HEK293 (cell line): ENCODE results near the gene SPIRE1.
"Not testable (repeated sequence)": the region's sequence is repeated elsewhere in the genome, so short reads cannot be mapped to it uniquely, and the experiment has no call there.

Source experiments
- CTCF ChIA-PET: fragments of 350-600 bp; formaldehyde crosslinking; extraction: SDS; loops from one replicate; lab custom pipeline; 2021; ENCODE audit warnings: antibody characterized with exemption; lab: Yijun Ruan, JAX
- POLR2A ChIA-PET: fragments of 300-600 bp; formaldehyde crosslinking; extraction: SDS; loops from one replicate; lab custom pipeline; 2020; ENCODE audit warnings: antibody characterized with exemption, inconsistent platforms; lab: Yijun Ruan, JAX
- H3K27ac ChIP-seq: fragments of 200-500 bp; sonication (Bioruptor generic); 2 replicates; pipeline ENCODE4 v1.5.1; 2014; ENCODE audit warnings: low read depth, low read length, control low read depth, inconsistent platforms; ENCODE audit errors: extremely low read depth
- H3K36me3 ChIP-seq, 2 experiments: fragments of 200-500 bp in 1 of 2; sonication (Bioruptor generic) in 1 of 2; 1 replicate in 1 of 2; 2 replicates in 1 of 2; pipeline ENCODE4 v1.5.1; 2014 to 2017; ENCODE audit warnings: inconsistent platforms in 2 of 2, low read length in 2 of 2; ENCODE audit not compliant: control insufficient read depth in 2 of 2, insufficient read depth in 1 of 2
- H3K4me1 ChIP-seq: fragments of 200-500 bp; sonication (Bioruptor generic); 2 replicates; pipeline ENCODE4 v1.5.1; 2014; ENCODE audit warnings: mild to moderate bottlenecking, low read length, inconsistent platforms; ENCODE audit not compliant: control insufficient read depth, insufficient read depth
- H3K4me3 ChIP-seq: 2 replicates; pipeline ENCODE4 v1.5.1; 2011; ENCODE audit warnings: low read depth, mild to moderate bottlenecking, control low read depth, low read length, moderate library complexity
- H3K9me3 ChIP-seq: fragments of 200-500 bp; sonication (Bioruptor generic); 2 replicates; pipeline ENCODE4 v1.5.1; 2014; ENCODE audit warnings: low read depth, low read length, inconsistent platforms; ENCODE audit not compliant: control insufficient read depth, insufficient read depth
- GLI4 ChIP-seq: fragments of 450-650 bp; formaldehyde crosslinking; IDR thresholded peaks from 2 replicates; pipeline ENCODE4 v1.5.1; 2016; ENCODE audit warnings: missing biosample characterization, missing genetic modification characterization
- SCRT2 ChIP-seq: fragments of 450-650 bp; formaldehyde crosslinking; IDR thresholded peaks from 2 replicates; pipeline ENCODE4 v1.5.1; 2016; ENCODE audit warnings: missing biosample characterization, missing genetic modification characterization
- SP7 ChIP-seq: fragments of 450-650 bp; formaldehyde crosslinking; IDR thresholded peaks from 2 replicates; pipeline ENCODE4 v1.5.1; 2016; ENCODE audit warnings: missing biosample characterization, missing genetic modification characterization
- ZBTB20 ChIP-seq: fragments of 450-650 bp; formaldehyde crosslinking; IDR thresholded peaks from 2 replicates; pipeline ENCODE4 v1.5.1; 2016; ENCODE audit warnings: missing biosample characterization, missing genetic modification characterization
- ZFP37 ChIP-seq: fragments of 450-650 bp; formaldehyde crosslinking; IDR thresholded peaks from 2 replicates; pipeline ENCODE4 v1.5.1; 2016; ENCODE audit warnings: missing biosample characterization, missing genetic modification characterization
- ZIC2 ChIP-seq: fragments of 450-650 bp; formaldehyde crosslinking; IDR thresholded peaks from 2 replicates; pipeline ENCODE4 v1.5.1; 2016; ENCODE audit warnings: missing biosample characterization, missing genetic modification characterization
- ZNF146 ChIP-seq: fragments of 450-650 bp; formaldehyde crosslinking; IDR thresholded peaks from 2 replicates; pipeline ENCODE4 v1.5.1; 2016; ENCODE audit warnings: missing biosample characterization, missing genetic modification characterization
- ZNF221 ChIP-seq: fragments of 450-650 bp; formaldehyde crosslinking; IDR thresholded peaks from 2 replicates; pipeline ENCODE4 v1.5.1; 2017; ENCODE audit warnings: missing biosample characterization, missing genetic modification characterization, borderline replicate concordance
- ZNF292 ChIP-seq: fragments of 450-650 bp; formaldehyde crosslinking; IDR thresholded peaks from 2 replicates; pipeline ENCODE4 v1.5.1; 2016; ENCODE audit warnings: low read depth, missing biosample characterization, missing genetic modification characterization, borderline replicate concordance
- ZNF391 ChIP-seq: fragments of 450-650 bp; formaldehyde crosslinking; IDR thresholded peaks from 2 replicates; pipeline ENCODE4 v1.5.1; 2016; ENCODE audit warnings: low read depth, missing biosample characterization, missing genetic modification characterization, borderline replicate concordance
- ZNF529 ChIP-seq: fragments of 450-650 bp; formaldehyde crosslinking; IDR thresholded peaks from 2 replicates; pipeline ENCODE4 v1.5.1; 2017; ENCODE audit warnings: missing genetic modification characterization, missing biosample characterization; ENCODE audit not compliant: insufficient replicate concordance
- ZNF544 ChIP-seq: fragments of 450-650 bp; formaldehyde crosslinking; IDR thresholded peaks from 2 replicates; pipeline ENCODE4 v1.5.0; 2017; ENCODE audit warnings: missing biosample characterization, missing genetic modification characterization
- ZNF571 ChIP-seq: fragments of 450-650 bp; formaldehyde crosslinking; IDR thresholded peaks from 2 replicates; pipeline ENCODE4 v1.5.0; 2017; ENCODE audit warnings: missing biosample characterization, missing genetic modification characterization
- ZNF623 ChIP-seq: fragments of 450-650 bp; formaldehyde crosslinking; IDR thresholded peaks from 2 replicates; pipeline ENCODE4 v1.5.1; 2016; ENCODE audit warnings: missing biosample characterization, missing genetic modification characterization
- ZNF624 ChIP-seq: fragments of 450-650 bp; formaldehyde crosslinking; IDR thresholded peaks from 2 replicates; pipeline ENCODE4 v1.5.1; 2017; ENCODE audit warnings: missing biosample characterization, missing genetic modification characterization
- TF ChIP-seq, protein P1 (sequence below): fragments of 450-650 bp; formaldehyde crosslinking; IDR thresholded peaks from 2 replicates; pipeline ENCODE4 v1.5.1; 2016; ENCODE audit warnings: missing biosample characterization, missing genetic modification characterization
- TF ChIP-seq, protein P2 (sequence below): fragments of 450-650 bp; formaldehyde crosslinking; IDR thresholded peaks from 2 replicates; pipeline ENCODE4 v1.5.1; 2016; ENCODE audit warnings: missing biosample characterization, missing genetic modification characterization
- TF ChIP-seq, protein P3 (sequence below): fragments of 450-650 bp; formaldehyde crosslinking; conservative IDR thresholded peaks from 2 replicates; pipeline ENCODE4 v1.5.1; 2016; ENCODE audit warnings: low read depth, missing biosample characterization, missing genetic modification characterization
- TF ChIP-seq, protein P4 (sequence below): fragments of 450-650 bp; formaldehyde crosslinking; IDR thresholded peaks from 2 replicates; pipeline ENCODE4 v1.5.1; 2017; ENCODE audit warnings: missing biosample characterization, missing genetic modification characterization

SPIRE1 gene

DNA sequence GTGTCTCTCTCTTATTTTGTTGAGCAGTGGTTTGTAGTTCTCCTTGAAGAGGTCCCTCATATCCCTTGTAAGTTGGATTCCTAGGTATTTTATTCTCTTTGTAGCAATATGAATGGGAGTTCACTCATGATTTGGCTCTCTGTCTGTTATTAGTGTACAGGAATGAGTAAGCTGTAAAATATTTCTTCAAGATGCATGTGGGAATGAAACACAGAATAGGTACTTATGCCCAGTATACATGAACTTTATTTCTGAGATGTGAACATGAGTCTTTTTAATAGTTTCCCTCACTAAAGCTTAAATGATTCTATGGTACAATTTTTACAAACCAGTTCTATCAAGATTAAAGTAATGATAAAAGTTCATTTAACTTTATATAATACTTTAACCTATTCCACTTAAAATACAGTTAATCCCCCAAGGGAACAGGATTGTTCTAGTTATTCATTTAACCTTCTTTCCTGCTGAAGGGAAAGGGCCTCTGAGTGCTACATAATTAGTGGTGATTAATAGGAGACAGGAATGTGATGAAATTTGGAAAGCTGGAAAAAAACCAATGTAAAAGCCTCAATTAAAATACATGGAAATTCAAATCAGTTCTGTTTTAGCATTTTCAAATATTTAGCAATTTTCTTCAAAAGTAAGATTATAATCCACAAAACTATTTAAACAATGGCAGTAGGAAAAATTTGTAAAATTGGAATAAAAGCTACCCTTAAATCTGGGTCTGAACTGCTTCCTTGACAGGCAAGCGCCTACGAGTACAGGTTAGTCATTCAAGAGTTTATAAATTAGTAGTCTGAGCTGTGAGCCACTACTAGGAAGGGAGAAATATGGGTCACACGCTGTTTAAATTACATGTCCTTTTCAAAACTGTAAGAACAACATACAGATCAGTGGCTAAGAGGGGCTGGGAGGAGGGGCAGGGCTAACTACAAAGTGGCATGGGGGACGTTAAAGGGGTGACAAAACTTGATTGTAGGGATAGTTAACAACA, 28.9 kb downstream of the SPIRE1 start:
- Histone ChIP-seq H3K9me3 (no peaks in the 10 kb centered on the region), H3K4me1 (peaks cover 6% of the 10 kb centered on the region), H3K27ac (no peak overlapping the region)
- ChIA-PET CTCF (interaction anchor here (1.0 to 1.5 kb wide), 2 partner anchors 14 to 29 kb away, joined by 3 to 4 read pairs; partner anchors contain the start of gene SPIRE1), POLR2A (no interaction called here)
- TF ChIP-seq SP7 (tag by site-specific recombination) = peak; percentile 47; the same call in 1 of the 2 replicates
- TF ChIP-seq ZNF623 = no peak
- TF ChIP-seq, all 188 proteins: peak for 1
- peaks cover 0 to 3% of the 10 kb centered on the region in 2 experiments; a peak in 1 of 3 replicates for H3K36me3 ChIP-seq
- no peak overlapping the region for H3K4me3 ChIP-seq

DNA sequence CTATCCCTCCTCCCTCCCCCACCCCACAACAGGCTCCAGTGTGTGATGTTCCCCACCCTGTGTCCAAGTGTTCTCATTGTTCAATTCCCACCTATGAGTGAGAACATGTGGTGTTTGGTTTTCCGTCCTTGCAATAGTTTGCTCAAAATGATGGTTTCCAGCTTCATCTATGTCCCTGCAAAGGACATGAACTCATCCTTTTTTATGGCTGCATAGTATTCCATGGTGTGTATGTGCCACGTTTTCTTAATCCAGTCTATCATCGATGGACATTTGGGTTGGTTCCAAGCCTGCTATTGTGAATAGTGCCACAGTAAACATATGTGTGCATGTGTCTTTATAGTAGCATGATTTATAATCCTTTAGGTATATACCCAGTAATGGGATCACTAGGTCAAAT, 30.7 kb downstream of the SPIRE1 start:
- H3K9me3 ChIP-seq, H3K36me3 ChIP-seq, H3K27ac ChIP-seq, H3K4me3 ChIP-seq, POLR2A ChIA-PET, CTCF ChIA-PET, H3K4me1 ChIP-seq: not testable (repeated sequence)
- TF ChIP-seq, protein P1, sequence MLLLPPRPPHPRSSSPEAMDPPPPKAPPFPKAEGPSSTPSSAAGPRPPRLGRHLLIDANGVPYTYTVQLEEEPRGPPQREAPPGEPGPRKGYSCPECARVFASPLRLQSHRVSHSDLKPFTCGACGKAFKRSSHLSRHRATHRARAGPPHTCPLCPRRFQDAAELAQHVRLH (tag by site-specific recombination) = 0 out of 2 replicates have a peak, but pooled peaks have one; percentile 27
- TF ChIP-seq, protein P2, sequence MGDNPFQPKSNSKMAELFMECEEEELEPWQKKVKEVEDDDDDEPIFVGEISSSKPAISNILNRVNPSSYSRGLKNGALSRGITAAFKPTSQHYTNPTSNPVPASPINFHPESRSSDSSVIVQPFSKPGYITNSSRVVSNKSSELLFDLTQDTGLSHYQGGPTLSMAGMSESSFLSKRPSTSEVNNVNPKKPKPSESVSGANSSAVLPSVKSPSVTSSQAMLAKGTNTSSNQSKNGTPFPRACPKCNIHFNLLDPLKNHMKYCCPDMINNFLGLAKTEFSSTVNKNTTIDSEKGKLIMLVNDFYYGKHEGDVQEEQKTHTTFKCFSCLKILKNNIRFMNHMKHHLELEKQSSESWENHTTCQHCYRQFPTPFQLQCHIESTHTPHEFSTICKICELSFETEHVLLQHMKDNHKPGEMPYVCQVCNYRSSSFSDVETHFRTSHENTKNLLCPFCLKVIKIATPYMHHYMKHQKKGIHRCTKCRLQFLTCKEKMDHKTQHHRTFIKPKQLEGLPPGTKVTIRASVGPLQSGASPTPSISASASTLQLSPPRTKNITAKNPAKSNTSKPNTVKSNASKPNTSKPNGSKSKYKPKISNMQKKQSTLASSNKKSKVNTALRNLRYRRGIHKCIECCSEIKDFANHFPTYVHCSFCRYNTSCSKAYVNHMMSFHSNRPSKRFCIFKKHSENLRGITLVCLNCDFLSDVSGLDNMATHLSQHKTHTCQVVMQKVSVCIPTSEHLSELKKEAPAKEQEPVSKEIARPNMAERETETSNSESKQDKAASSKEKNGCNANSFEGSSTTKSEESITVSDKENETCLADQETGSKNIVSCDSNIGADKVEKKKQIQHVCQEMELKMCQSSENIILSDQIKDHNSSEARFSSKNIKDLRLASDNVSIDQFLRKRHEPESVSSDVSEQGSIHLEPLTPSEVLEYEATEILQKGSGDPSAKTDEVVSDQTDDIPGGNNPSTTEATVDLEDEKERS (tag by site-specific recombination) = peak; percentile 70; the same call in 1 of the 2 replicates
- TF ChIP-seq ZNF146 (tag by site-specific recombination) = peak; percentile 85

DNA sequence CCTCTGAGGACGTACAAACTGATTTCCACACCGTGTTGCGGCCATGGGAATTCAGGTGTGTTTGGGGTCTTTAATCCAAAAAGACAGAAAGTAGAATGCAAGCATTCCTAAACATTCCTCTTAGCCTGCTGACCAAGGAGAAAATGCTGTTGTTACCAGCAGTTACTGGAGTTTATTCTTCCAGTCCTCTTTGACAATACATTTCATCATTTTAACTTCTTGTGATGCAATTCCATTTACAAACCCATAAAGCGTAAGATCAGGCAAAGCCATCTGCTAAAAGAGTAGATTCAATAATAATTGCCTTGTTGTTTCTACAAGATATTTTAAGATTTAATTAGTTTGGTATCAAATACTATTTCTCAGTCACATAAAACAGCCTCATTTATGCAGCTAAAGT, 32.7 kb downstream of the SPIRE1 start:
- Histone ChIP-seq H3K4me3 (no peak overlapping the region), H3K27ac (no peak overlapping the region), H3K9me3 (no peaks in the 10 kb centered on the region), H3K4me1 (peaks cover 6% of the 10 kb centered on the region), H3K36me3 (no peaks in the 10 kb centered on the region; a peak in 1 of 3 replicates)
- POLR2A ChIA-PET = no interaction called here
- CTCF ChIA-PET = no interaction called here
- TF ChIP-seq ZBTB20 (tag by site-specific recombination) (no peak), GLI4 (tag by site-specific recombination) (no peak), ZNF292 (no peak), ZNF146 (tag by site-specific recombination) (no peak), ZNF391 (tag by site-specific recombination) (no peak), ZNF529 (tag by site-specific recombination) (no peak), ZNF221 (no peak), ZFP37 (tag by site-specific recombination) (no peak), ZNF571 (tag by site-specific recombination) (no peak), ZNF624 (tag by site-specific recombination) (no peak), ZIC2 (tag by site-specific recombination) (no peak), ZNF544 (no peak), SCRT2 (tag by site-specific recombination) (no peak)
- TF ChIP-seq, protein P3, sequence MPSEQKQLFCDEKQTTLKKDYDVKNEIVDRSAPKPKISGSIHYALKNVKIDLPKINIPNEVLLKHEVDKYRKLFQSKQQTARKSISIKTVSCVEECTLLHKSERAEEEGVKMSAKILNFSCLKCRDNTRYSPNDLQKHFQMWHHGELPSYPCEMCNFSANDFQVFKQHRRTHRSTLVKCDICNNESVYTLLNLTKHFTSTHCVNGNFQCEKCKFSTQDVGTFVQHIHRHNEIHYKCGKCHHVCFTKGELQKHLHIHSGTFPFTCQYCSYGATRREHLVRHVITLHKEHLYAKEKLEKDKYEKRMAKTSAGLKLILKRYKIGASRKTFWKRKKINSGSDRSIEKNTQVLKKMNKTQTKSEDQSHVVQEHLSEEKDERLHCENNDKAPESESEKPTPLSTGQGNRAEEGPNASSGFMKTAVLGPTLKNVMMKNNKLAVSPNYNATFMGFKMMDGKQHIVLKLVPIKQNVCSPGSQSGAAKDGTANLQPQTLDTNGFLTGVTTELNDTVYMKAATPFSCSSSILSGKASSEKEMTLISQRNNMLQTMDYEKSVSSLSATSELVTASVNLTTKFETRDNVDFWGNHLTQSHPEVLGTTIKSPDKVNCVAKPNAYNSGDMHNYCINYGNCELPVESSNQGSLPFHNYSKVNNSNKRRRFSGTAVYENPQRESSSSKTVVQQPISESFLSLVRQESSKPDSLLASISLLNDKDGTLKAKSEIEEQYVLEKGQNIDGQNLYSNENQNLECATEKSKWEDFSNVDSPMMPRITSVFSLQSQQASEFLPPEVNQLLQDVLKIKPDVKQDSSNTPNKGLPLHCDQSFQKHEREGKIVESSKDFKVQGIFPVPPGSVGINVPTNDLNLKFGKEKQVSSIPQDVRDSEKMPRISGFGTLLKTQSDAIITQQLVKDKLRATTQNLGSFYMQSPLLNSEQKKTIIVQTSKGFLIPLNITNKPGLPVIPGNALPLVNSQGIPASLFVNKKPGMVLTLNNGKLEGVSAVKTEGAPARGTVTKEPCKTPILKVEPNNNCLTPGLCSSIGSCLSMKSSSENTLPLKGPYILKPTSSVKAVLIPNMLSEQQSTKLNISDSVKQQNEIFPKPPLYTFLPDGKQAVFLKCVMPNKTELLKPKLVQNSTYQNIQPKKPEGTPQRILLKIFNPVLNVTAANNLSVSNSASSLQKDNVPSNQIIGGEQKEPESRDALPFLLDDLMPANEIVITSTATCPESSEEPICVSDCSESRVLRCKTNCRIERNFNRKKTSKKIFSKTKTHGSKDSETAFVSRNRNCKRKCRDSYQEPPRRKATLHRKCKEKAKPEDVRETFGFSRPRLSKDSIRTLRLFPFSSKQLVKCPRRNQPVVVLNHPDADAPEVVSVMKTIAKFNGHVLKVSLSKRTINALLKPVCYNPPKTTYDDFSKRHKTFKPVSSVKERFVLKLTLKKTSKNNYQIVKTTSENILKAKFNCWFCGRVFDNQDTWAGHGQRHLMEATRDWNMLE (tag by site-specific recombination) = no peak
- TF ChIP-seq, protein P4, sequence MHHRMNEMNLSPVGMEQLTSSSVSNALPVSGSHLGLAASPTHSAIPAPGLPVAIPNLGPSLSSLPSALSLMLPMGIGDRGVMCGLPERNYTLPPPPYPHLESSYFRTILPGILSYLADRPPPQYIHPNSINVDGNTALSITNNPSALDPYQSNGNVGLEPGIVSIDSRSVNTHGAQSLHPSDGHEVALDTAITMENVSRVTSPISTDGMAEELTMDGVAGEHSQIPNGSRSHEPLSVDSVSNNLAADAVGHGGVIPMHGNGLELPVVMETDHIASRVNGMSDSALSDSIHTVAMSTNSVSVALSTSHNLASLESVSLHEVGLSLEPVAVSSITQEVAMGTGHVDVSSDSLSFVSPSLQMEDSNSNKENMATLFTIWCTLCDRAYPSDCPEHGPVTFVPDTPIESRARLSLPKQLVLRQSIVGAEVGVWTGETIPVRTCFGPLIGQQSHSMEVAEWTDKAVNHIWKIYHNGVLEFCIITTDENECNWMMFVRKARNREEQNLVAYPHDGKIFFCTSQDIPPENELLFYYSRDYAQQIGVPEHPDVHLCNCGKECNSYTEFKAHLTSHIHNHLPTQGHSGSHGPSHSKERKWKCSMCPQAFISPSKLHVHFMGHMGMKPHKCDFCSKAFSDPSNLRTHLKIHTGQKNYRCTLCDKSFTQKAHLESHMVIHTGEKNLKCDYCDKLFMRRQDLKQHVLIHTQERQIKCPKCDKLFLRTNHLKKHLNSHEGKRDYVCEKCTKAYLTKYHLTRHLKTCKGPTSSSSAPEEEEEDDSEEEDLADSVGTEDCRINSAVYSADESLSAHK = no peak
